Measurements from ENCODE around the gene MGMT.

MGMT gene

DNA sequence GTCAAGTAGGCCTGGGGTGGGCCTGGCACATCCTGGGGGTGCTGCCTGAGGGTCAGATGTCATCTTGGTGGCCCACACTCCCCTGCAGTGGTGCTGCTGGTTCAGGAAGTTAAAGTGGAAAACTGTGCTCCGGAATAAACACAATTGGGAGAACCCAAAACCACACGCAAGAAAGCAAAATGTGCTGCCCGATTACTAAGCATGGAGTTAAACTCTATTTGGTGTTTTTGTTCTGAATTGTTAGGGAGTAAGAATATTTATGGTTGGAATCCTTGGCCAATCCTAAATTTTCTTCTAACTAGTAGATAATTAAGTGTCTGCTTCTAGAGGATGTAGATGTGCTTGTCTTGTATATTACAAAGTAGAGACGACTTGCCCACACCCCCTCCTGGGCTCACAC lies 131.4 kb downstream of the MGMT start:
- TF ChIP-seq, protein P1, sequence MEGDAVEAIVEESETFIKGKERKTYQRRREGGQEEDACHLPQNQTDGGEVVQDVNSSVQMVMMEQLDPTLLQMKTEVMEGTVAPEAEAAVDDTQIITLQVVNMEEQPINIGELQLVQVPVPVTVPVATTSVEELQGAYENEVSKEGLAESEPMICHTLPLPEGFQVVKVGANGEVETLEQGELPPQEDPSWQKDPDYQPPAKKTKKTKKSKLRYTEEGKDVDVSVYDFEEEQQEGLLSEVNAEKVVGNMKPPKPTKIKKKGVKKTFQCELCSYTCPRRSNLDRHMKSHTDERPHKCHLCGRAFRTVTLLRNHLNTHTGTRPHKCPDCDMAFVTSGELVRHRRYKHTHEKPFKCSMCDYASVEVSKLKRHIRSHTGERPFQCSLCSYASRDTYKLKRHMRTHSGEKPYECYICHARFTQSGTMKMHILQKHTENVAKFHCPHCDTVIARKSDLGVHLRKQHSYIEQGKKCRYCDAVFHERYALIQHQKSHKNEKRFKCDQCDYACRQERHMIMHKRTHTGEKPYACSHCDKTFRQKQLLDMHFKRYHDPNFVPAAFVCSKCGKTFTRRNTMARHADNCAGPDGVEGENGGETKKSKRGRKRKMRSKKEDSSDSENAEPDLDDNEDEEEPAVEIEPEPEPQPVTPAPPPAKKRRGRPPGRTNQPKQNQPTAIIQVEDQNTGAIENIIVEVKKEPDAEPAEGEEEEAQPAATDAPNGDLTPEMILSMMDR (IDR thresholded peaks at IDR 0.05; ENCODE audit: low read length) = no peak
- TF ChIP-seq EZH2phosphoT487 (IDR thresholded peaks at IDR 0.05; ENCODE audit: low read length) (no peak), EZH2 (optimal IDR thresholded peaks at IDR 0.05; ENCODE audit: low read depth, low read length) (no peak)

DNA sequence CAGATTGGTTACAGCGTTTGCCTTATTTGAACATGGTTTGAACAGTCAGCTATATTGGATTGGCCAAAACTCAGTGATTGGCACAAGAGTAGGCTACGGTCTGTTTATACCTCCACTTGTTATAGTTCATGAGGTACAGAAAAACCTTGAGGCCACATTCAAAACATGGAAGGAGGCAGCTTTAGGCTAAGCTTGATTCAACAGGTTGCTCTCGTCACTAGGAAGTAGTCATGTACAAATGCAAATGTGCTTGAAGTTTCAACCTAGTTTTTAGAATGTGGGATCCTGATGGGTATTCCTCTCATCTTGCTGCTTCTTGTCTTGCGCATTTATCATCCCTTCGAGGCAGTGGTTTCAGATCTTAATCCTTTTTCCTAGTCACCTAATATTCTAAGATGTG lies 132.1 kb downstream of the MGMT start:
- no peaks in the 10 kb centered on the region for H3K4me1 ChIP-seq (ENCODE audit: low read length)
- no peak overlapping the region for H2AFZ ChIP-seq (ENCODE audit: low read length)
- no peaks in the 10 kb centered on the region for H3K9me3 ChIP-seq (replicated peaks; ENCODE audit: insufficient read depth, low read length)
- H3K79me2 ChIP-seq (ENCODE audit: low read length) = no peaks in the 10 kb centered on the region
- H3K36me3 ChIP-seq (replicated peaks; ENCODE audit: insufficient read depth, low read length) = no peaks in the 10 kb centered on the region
- H3K27me3 ChIP-seq (replicated peaks; ENCODE audit: insufficient read depth, low read length) = no peaks in the 10 kb centered on the region
- no peak overlapping the region for H3K4me2 ChIP-seq (ENCODE audit: low read depth, low read length)
- no peak overlapping the region for H3K9ac ChIP-seq (ENCODE audit: low read length)
- H3K4me3 ChIP-seq (ENCODE audit: low read length) = no peak overlapping the region
- no peaks in the 10 kb centered on the region for H3F3A ChIP-seq (ENCODE audit: insufficient read depth, low read length)
- H4K20me1 ChIP-seq (ENCODE audit: insufficient read depth, low read length) = no peaks in the 10 kb centered on the region
- no peaks in the 10 kb centered on the region for H3K9me2 ChIP-seq (replicated peaks; ENCODE audit: insufficient read depth, low read length)
- no peak for DNase-seq
- no peak overlapping the region for H3K27ac ChIP-seq (ENCODE audit: low read length)
- TF ChIP-seq EZH2 (optimal IDR thresholded peaks at IDR 0.05; ENCODE audit: low read depth, low read length) (no peak), EZH2phosphoT487 (IDR thresholded peaks at IDR 0.05; ENCODE audit: low read length) (no peak)
- TF ChIP-seq, protein P1 (IDR thresholded peaks at IDR 0.05; ENCODE audit: low read length) = no peak

More for the DNA sequence above, 131.4 kb downstream of the MGMT start:
- H3K4me2 ChIP-seq (ENCODE audit: low read depth, low read length) = no peak overlapping the region
- no peak for DNase-seq
- no peaks in the 10 kb centered on the region for H3K9me2 ChIP-seq (replicated peaks; ENCODE audit: insufficient read depth, low read length)
- no peaks in the 10 kb centered on the region for H3K9me3 ChIP-seq (replicated peaks; ENCODE audit: insufficient read depth, low read length)
- H4K20me1 ChIP-seq (ENCODE audit: insufficient read depth, low read length) = no peaks in the 10 kb centered on the region
- no peak overlapping the region for H3K27ac ChIP-seq (ENCODE audit: low read length)
- H3K79me2 ChIP-seq (ENCODE audit: low read length) = no peaks in the 10 kb centered on the region
- no peaks in the 10 kb centered on the region for H3K27me3 ChIP-seq (replicated peaks; ENCODE audit: insufficient read depth, low read length)
- H3K4me3 ChIP-seq (ENCODE audit: low read length) = no peak overlapping the region
- no peak overlapping the region for H2AFZ ChIP-seq (ENCODE audit: low read length)
- H3F3A ChIP-seq (ENCODE audit: insufficient read depth, low read length) = no peaks in the 10 kb centered on the region
- no peak overlapping the region for H3K9ac ChIP-seq (ENCODE audit: low read length)
- H3K36me3 ChIP-seq (replicated peaks; ENCODE audit: insufficient read depth, low read length) = no peaks in the 10 kb centered on the region
- no peaks in the 10 kb centered on the region for H3K4me1 ChIP-seq (ENCODE audit: low read length)

DNA sequence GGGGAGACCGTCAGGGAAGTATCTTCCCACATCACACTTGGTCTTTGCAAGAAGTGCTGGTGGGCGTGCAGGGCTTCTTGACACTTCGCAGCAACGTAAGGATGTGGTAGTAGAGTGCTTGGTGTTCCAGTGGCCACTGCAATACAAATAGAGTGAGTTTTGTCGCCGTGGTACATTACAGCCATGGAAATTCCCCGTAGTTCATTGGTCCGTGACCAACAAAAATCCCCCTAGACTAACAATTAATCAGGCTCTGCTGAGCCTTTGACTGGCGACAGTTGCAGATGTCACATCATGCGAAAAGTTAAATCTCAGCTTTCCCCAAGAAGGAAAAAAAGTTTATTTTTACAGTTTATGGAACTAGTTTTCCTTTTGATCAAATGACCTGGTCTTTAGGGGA lies 134.7 kb downstream of the MGMT start:
- Histone ChIP-seq H3K36me3 (replicated peaks; ENCODE audit: insufficient read depth, low read length) (no peaks in the 10 kb centered on the region), H2AFZ (ENCODE audit: low read length) (no peak overlapping the region), H3K79me2 (ENCODE audit: low read length) (no peaks in the 10 kb centered on the region), H3K4me1 (ENCODE audit: low read length) (no peaks in the 10 kb centered on the region), H3K27ac (ENCODE audit: low read length) (no peak overlapping the region), H3K9me2 (replicated peaks; ENCODE audit: insufficient read depth, low read length) (no peaks in the 10 kb centered on the region), H3F3A (ENCODE audit: insufficient read depth, low read length) (no peaks in the 10 kb centered on the region), H3K9ac (ENCODE audit: low read length) (no peak overlapping the region), H3K27me3 (replicated peaks; ENCODE audit: insufficient read depth, low read length) (no peaks in the 10 kb centered on the region), H3K4me2 (ENCODE audit: low read depth, low read length) (no peak overlapping the region), H3K9me3 (replicated peaks; ENCODE audit: insufficient read depth, low read length) (no peaks in the 10 kb centered on the region), H3K4me3 (ENCODE audit: low read length) (no peak overlapping the region), H4K20me1 (ENCODE audit: insufficient read depth, low read length) (no peaks in the 10 kb centered on the region)
- TF ChIP-seq, protein P1 (IDR thresholded peaks at IDR 0.05; ENCODE audit: low read length) = no peak
- TF ChIP-seq EZH2 (optimal IDR thresholded peaks at IDR 0.05; ENCODE audit: low read depth, low read length) (no peak), EZH2phosphoT487 (IDR thresholded peaks at IDR 0.05; ENCODE audit: low read length) (no peak)
- DNase-seq = no peak
